ENCODE measurements around the gene GUCD1.

The GUCD1 gene

GRCh38 chr22:24501301-24502005 is 53.5 kb downstream of the GUCD1 start:
- no peak for DNase-seq

GRCh38 chr22:24500277-24500820 is 54.6 kb downstream of the GUCD1 start:
- no peak for DNase-seq

GRCh38 chr22:24499706-24500276 is 55.1 kb downstream of the GUCD1 start:
- no peak for DNase-seq

- DNase-seq = no peak
Observed at GRCh38 chr22:24498824-24499223, 56.1 kb downstream of the GUCD1 start.

- no peak for DNase-seq
Observed at GRCh38 chr22:24497841-24498258, 57.1 kb downstream of the GUCD1 start.

GRCh38 chr22:24496661-24497060 is 58.3 kb downstream of the GUCD1 start:
- no peak for DNase-seq

GRCh38 chr22:24496234-24496633 is 58.7 kb downstream of the GUCD1 start:
- no peak for DNase-seq

- no peak for DNase-seq
Observed at GRCh38 chr22:24495365-24495675, 59.6 kb downstream of the GUCD1 start.

GRCh38 chr22:24494528-24495364 is 60.2 kb downstream of the GUCD1 start, which contains the start of gene UPB1:
TSS of gene UPB1 (plus strand) at chr22:24495332. CDS start at chr22:24495404, 72 bp downstream.
- DNase-seq = no peak

- DNase-seq = no peak
Observed at GRCh38 chr22:24494167-24494527, 60.8 kb downstream of the GUCD1 start.

- no peak for DNase-seq
Observed at GRCh38 chr22:24492391-24492790, 62.5 kb downstream of the GUCD1 start.

Data from DMS79 (cell line).